HG03354 (cell line): ENCODE data around the gene DHX34.
"Not testable (repeated sequence)": the region's sequence is repeated elsewhere in the genome, so short reads cannot be mapped to it uniquely, and the experiment has no call there.

Source experiments
- ATAC-seq: cut with Tn5 transposase; IDR thresholded peaks from one replicate; pipeline ENCODE4 v1.9.1; 2021; ENCODE audit warnings: mild to moderate bottlenecking; ENCODE audit not compliant: unreplicated experiment, poor library complexity, severe bottlenecking

Gene DHX34, protein sequence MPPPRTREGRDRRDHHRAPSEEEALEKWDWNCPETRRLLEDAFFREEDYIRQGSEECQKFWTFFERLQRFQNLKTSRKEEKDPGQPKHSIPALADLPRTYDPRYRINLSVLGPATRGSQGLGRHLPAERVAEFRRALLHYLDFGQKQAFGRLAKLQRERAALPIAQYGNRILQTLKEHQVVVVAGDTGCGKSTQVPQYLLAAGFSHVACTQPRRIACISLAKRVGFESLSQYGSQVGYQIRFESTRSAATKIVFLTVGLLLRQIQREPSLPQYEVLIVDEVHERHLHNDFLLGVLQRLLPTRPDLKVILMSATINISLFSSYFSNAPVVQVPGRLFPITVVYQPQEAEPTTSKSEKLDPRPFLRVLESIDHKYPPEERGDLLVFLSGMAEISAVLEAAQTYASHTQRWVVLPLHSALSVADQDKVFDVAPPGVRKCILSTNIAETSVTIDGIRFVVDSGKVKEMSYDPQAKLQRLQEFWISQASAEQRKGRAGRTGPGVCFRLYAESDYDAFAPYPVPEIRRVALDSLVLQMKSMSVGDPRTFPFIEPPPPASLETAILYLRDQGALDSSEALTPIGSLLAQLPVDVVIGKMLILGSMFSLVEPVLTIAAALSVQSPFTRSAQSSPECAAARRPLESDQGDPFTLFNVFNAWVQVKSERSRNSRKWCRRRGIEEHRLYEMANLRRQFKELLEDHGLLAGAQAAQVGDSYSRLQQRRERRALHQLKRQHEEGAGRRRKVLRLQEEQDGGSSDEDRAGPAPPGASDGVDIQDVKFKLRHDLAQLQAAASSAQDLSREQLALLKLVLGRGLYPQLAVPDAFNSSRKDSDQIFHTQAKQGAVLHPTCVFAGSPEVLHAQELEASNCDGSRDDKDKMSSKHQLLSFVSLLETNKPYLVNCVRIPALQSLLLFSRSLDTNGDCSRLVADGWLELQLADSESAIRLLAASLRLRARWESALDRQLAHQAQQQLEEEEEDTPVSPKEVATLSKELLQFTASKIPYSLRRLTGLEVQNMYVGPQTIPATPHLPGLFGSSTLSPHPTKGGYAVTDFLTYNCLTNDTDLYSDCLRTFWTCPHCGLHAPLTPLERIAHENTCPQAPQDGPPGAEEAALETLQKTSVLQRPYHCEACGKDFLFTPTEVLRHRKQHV

DNA sequence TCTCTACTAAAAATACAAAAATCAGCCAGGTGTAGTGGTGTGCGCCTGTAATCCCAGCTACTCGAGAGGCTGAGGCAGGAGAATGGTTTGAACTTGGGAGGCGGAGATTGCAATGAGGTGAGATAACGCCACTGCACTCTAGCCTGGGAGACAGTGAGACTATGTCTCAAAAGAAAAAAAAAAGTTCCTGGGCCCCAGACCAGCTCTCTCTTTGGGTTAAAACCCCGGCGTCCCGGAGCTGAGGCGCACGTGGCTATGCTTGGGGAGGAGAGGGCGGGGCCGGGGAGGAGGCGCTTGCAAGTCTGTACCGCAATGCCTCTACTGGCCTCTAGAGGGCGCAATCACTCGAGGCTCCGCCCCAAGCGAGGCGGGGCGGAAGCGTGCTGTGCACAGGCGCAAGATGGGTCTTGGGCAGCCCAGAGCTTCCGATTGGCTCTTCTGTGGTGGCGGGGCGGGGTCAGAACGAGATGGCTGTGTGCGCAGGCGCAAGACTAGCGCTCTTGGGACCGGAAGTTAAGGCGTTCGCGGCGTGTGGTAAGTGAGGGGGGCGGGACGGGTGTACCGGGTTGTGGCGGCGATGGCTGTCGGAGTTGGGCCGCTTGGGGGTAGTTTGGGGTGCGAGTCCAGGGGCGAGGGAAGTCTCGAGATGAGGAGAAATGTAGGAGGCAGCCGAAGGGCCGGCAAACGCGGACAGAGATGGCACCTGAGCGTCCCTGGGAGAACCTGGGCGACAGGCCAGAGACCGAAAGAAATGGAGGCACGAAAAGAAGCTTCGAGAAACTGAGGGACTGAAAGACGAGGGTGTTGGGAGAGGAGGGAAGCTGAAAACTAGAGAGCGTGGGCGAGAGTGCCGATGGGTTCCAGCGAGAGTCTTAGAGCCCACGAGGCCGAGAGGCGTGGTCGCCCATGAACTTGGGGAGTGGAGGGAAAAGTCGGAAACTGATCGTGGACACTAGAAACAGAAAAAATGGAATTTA, at the start of gene DHX34:
Gene DHX34, plus strand, starts transcription at position 497 of the 977 bp plus-strand sequence. CDS start 3,716 bp downstream, outside the sequence.
- ATAC-seq = peak; percentile 94

DNA sequence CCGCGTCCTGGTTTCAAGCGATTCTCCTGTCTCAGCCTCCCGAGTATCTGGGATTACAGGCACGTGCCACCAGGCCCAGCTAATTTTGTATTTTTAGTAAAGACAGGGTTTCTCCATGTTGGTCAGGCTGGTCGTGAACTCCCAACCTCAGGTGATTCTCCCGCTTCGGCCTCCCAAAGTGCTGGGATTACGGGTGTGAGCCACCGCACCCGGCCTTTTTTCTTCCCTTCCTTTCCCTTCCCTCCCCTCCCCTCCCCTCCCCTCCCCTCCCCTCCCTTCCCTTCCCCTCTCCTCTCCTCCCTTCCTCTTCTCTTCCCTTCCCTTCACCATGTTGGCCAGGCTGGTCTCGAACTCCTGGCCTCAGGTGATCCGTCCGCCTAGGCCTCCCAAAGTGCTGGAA, 48.2 kb upstream of the DHX34 start:
- not testable (repeated sequence) for ATAC-seq

DNA sequence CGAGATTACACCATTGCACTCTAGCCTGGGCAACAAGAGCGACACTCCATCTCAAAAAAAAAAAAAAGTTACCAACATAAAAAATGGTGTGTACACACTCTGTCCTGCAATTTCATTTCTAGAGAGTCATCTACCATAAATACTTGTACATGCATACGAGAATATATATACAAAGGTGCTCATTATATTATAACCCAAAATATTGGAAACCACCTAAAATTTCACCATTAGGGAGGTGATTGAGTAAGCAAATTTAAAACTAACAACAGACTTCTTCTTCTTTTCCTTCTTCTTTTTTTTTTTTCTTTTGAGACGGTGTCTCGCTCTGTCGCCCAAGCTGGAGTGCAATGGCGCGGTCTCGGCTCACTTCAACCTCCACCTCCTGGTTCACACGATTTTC, 46.9 kb upstream of the DHX34 start:
- no peak for ATAC-seq

DNA sequence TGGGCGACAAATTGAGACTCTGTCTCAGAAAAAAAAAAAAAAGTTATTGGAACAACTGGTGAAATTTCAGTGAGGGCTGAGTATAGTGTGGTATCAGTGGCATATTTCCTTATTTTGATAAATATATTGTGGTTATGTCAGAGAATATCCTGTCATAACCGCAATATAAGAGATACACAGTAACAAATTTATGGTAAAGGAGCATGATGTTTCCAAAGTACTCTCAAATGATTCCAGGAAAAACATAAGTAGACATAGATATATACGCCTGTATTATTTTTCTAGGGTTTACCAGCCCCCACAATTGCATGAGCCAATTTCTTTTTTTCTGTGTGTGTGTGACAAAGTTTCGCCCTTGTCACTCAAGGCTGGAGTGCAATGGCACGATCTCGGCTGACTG, 45.1 kb upstream of the DHX34 start:
- no peak for ATAC-seq

DNA sequence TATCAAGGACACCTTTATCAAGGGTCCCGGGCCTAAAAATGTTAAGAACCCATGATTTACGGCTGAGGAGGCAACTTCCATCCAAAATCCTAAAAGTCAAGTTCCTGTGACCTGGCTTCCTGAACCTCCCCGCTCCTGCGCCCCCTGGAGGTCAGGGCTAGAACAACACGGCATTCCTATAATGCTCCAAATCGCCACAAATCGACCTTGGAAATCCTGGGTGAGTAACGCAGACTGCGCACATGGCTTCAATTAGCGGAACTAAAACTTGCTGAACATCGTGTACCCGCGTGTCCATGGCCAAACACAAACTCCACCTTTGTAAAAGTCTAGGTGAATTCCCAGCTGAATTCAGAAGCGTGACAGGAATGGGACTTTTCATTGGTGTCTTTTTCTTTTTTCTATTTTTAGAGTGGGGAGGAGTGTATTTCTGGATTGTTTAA, 43.8 kb upstream of the DHX34 start:
- ATAC-seq = no peak

DNA sequence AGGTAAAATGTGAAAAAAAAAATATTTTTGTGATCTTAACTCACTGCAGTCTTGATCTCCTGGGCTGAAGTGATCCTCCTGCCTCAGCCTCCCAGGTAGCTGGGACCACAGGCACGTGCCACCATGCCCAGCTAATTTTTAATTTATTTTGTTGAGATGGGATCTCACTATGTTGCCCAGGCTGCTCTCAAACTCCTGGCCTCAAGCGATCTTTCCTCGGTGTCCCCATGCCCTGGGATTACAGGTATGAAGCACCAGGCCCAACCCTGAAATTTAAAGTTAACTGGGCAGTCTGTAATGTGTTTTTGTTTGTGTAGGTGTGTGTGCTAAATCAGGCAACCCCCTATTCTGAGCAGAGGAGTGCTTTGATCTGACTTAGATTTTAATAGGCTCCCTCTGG, 42.8 kb upstream of the DHX34 start:
- ATAC-seq = no peak

DNA sequence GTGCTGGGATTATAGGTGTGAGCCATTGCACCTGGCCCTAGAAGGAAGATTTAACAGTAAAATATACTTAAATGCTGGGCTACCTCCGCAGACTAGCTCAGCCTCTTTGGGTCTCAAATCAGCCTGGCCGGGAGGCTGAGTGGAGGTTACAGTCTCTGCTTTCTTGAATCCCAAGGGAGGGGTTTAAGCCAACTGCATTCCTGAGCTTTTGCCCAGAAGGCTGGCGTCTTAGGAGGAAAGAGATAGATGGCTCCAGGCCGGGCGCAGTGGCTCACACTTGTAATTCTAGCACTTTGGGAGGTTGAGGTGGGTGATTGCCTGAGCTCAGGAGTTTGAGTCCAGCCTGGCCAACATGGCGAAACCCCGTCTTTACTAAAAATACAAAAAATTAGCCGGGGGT, 40.1 kb upstream of the DHX34 start:
- no peak for ATAC-seq

DNA sequence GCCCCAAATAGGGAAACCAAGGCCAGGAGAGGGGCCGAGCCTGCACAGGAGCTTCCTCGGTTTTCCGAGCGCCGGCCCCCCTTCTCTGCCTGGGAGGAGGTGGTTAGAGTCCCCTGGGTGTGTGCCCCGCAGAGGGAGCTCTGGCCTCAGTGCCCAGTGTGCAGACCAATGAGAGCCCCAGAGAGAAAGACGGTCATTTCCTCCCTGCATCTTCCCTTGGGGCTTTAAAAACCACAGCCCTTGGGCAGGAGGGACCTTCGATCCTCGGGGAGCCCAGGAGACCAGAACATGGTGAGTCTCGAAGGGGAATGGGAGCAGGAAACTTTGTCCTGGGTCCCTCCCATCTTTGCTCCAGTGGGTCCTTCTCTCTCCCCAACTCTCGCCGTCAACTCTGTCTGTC, 39.5 kb upstream of the DHX34 start, which contains the start of gene C5AR1:
Gene C5AR1, plus strand, starts transcription at position 254 of the 400 bp plus-strand sequence. Its CDS starts 35 bp downstream, at position 289.
- no peak for ATAC-seq

DNA sequence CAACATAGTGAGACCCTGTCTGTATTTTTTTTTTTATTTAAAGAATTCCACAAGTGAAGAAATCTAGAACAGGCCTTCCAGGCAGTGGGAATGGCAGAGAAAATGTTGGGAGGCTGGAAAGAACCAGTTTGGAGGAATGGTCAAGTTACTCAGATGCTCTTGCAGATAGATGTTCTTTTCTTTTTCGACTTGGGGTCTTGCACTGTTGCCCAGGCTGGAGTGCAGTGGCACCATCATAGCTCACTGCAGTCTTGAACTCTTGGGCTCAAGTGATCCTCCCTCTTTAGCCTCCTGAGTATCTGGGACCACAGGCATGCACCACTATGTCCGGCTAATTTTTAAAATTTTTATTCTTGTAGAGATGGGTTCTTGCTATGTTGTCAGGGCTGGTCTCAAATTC, 38.8 kb upstream of the DHX34 start:
- ATAC-seq = no peak

DNA sequence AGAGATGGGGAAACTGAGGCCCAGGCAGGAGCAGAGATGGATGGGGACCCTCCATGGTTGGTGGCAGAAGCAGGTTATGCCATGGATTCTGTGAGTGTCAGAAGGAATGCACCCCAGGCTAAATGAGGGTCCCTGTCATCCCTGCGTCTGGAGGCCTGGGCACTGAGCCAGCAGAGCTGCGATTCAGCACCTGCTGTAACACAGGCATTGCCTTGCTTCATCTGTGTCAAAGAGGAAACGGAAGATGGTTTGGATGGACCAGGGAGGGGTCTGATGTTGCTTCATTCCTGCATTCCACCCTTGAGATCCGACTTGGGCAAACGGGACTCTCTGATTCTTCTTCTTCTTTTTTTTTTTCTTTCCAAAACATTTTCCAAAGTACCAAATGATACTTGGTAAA, 38.3 kb upstream of the DHX34 start:
- ATAC-seq = no peak

DNA sequence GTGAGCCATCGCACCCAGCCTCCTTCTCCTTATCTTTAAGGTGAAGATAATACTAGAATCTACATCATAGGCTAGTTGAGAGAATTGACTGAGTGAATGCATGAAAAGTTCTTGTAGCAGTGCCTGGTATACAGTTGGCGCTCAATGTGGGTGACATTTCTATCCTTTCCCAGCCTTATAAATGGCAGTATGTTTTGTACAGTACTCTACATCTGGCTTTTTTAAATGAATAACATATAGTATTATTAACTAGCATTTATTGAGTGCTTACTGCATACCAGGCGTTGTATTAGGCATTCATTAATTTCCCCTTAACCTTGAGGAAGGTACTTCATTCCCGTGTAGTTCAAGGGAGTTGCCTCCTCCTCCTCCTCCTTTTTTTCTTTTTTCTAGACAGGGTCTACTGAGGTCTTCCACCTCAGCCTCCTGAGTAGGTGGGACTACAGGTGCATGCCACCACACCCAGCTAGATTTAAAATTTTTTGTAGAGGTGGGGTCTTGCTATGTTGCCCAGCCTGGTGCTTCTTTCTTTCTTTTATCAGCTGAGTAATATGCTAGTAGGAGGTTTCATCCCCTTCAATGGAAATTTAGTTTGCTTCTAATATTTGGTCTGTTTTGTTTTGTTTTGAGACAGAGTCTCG, 36.6 kb upstream of the DHX34 start:
- no peak for ATAC-seq

DNA sequence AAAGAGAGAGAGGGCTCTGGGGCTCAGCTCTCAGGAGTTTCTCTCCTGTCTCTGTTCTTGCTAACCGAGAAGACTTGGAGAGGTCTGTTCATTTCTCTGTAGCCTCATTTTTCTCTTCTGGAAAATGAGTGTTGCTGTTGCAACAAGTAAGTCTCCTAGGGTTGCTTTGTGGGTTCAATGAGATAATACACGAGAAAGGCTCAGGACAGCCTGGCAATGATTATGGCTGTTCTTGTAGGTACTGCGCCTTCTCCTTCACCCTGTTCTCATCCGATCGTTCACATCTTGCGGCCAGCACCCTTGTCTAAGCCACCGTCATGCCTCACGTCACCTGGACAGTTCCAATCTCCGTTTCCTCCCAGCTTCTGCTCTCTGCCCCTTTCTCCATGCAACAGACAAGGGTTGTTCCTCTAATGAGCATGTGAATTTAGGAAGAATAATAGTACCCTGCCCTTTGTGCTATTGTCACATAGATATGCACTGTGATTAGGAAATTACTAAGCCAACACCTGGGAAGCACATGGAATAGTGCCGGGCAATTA, 35.3 kb upstream of the DHX34 start:
- no peak for ATAC-seq

DNA sequence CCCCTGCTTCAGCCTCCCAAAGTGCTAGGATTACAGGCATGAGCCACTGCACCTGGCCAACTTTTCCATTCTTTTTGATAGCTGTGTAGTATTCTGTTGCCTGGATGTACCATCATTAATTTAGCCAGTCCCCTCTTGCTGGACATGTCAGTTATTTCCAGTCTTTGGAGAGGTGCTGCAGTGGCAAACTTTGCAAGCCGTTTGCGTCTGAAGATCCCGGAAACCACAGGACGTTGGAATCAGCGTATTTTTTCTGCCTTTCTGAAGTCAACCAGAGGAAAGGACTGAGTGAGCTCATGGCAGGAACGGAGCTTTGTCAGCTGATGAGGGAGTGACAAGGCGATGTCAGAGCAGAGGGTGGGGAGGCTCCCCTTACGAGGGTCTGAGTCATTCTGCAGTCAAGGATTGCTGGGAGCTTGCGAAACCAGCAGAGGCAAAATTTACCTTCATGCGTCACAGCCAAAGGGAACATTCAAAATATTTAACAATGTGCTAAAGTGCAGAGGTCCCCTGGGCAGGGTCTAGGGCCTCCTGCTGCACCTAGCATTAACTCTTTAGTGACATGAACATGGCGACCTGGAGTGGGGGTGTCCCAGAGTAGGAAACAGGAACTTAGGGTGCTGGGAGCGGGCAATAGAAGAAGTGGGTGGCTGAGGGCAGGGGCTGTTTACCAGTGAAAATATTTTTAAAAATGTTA, 33.8 kb upstream of the DHX34 start:
- ATAC-seq = no peak

DNA sequence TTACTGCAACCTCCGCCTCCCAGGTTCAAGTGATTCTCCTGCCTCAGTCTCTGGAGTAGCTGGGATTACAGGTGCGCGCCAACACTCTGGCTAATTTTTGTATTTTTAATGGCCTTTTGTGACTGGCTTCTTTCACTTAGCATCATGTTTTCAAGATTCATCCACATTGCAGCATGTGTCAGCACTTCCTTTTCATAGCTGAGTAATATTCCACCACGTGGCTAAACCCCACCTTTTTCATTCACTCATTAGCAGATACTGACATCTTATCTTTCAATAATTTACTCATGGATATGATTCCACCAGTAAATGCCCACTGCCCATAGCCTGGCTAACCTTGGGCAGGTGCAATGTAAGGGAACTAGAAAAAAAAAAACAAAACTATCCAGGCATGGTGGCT, 32.6 kb upstream of the DHX34 start:
- no peak for ATAC-seq

DNA sequence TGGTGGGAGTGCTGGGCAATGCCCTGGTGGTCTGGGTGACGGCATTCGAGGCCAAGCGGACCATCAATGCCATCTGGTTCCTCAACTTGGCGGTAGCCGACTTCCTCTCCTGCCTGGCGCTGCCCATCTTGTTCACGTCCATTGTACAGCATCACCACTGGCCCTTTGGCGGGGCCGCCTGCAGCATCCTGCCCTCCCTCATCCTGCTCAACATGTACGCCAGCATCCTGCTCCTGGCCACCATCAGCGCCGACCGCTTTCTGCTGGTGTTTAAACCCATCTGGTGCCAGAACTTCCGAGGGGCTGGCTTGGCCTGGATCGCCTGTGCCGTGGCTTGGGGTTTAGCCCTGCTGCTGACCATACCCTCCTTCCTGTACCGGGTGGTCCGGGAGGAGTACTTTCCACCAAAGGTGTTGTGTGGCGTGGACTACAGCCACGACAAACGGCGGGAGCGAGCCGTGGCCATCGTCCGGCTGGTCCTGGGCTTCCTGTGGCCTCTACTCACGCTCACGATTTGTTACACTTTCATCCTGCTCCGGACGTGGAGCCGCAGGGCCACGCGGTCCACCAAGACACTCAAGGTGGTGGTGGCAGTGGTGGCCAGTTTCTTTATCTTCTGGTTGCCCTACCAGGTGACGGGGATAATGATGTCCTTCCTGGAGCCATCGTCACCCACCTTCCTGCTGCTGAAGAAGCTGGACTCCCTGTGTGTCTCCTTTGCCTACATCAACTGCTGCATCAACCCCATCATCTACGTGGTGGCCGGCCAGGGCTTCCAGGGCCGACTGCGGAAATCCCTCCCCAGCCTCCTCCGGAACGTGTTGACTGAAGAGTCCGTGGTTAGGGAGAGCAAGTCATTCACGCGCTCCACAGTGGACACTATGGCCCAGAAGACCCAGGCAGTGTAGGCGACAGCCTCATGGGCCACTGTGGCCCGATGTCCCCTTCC, 28.9 kb upstream of the DHX34 start:
- ATAC-seq = no peak

DNA sequence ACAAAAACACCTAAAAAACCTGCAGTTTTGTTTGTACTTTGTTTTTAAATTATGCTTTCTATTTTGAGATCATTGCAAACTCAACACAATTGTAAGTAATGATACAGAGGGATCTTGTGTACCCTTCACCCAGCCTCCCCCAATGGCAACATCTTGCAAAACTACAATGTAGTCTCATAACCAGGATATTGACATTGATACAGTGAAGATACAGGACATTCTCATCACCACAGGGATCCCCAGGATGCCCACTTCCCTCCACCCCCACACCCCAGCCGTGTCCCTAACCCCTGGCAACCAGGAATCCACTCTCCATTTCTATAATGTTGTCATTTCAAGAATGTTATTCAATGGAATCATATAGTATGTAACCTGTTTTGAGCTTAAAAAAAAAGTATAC, 27.5 kb upstream of the DHX34 start:
- no peak for ATAC-seq

DNA sequence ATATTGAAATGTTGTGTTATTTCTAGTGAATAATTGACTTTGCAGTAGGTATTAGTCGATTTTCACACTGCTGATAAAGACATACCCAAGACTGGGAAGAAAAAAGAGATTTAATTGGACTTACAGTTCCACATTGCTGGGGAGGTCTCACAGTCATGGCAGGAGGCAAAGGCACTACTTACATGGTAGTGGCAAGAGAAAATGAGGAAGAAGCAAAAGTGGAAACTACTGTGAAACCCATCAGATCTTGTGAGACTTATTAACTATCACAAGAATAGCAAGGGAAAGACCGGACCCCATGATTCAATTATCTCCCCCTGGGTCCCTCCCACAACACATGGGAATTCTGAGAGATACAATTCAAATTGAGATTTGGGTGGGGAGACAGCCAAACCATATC, 27.1 kb upstream of the DHX34 start:
- no peak for ATAC-seq
